SH-SY5Y (cell line): ENCODE data around the gene FYN.

ENCODE experiments used
- GATA2 ChIP-seq: IDR thresholded peaks from 2 replicates; pipeline ENCODE4 v1.6.1; 2011; ENCODE audit warnings: mild to moderate bottlenecking, low read depth, low read length
- GATA3 ChIP-seq: IDR thresholded peaks from 2 replicates; pipeline ENCODE4 v1.6.1; 2011; ENCODE audit warnings: low read depth, mild to moderate bottlenecking, low read length, moderate library complexity

Gene FYN

DNA sequence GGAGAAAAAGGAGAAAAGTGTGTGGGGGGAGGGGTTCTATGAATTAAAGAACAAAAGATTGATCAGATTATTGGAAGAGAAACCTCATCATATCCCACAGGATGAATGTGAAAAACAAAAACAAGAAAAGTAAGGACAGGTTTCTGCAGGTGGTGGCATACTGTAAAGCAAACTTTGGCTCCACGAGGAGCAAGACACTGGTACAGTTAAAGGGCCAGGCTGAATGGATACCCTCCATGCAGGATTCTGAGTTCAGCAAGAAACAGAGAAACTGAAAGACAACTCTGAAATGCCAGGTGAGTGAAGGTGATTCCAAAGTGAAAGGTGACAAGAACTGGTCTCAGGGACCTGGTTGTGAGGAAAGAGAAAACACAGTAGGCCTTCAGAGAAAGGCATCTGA, 37.4 kb downstream of the FYN start:
- TF ChIP-seq GATA2 (no peak), GATA3 (no peak)

DNA sequence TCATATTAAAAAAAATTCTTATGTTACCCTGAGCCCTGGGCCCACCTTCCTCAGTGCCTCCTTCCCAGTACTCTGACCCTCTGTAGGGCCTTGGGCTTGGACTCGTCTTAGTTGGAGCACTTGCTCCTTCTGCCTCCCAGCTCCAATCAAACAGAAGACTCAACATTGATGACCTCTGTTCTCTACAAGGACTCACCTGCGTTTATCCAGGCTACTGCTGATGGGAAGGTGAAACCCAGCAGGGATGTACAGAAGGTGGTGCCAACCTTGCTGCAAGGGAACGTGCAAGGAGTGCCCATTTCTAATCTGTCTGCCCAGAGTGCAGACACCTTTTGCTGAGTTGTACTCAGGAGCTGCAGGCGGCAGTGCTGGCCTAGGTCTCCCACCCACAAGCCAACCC, 38.9 kb downstream of the FYN start:
- TF ChIP-seq GATA3 (no peak), GATA2 (no peak)

DNA sequence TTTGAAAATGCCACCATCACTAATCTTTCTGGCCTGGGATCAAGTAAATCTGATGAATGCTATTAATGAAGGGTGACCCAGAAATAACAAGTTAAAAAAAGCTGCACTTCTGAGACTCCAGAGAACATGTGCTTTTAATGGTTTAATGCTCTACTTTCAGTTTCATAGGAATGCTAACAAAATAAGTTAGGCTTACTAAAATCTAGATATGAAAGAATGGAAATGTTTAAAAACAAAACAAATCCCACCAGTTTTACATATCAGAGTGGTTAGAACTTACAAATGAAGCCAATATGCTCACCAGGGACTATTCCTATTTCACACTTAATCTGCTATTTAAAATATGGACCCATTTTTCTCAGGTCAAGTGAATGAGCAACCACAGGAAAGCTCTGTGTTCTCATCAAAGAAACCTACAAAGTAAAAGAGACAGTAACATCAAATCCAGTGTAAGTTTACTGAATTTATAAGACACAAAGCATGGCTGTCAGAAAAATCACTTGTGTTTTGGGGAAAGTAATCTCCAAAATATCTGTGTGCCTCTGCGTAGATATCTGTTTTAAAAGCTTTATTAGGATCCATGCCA, 40.3 kb downstream of the FYN start:
- no peak for TF ChIP-seq GATA2
- no peak for TF ChIP-seq GATA3

DNA sequence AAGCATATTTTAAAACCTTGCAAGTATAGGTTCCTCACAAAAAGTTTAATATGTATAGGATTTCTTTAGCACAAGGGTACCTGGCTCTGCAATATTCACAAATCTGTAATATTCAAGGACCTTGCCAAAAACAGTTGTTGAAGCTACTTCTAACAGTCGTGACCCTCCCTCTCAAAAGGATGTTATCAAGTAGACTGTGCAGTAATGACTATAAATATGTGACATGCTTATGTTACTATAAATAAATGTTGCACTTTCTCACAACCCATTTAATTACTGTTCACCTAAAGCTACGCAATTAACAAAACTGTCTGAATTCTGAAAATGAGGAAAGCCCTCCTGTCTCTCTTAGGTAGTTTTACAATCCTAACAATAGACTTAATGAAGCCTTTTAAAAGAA, 41.8 kb downstream of the FYN start:
- no peak for TF ChIP-seq GATA2
- no peak for TF ChIP-seq GATA3

DNA sequence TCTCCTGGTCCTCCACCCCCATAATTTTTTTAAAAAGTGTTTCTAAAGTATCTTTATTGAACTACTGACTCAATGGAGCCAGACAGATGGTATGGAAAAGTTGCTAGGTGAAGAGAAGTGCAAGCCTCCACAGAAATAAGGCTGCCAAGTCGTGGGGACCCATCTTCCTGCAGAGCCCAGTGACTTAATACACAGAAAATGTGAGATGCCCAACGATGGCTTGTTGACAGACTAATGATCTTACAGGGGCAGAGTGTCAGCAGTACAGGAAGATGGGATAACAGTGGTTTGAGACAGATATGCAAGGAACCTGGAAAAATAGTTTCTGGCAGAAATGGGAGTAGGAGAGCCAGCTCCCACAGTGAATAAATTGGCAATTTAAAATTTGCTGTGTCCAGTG, 43.3 kb downstream of the FYN start:
- TF ChIP-seq GATA2 (no peak), GATA3 (no peak)

DNA sequence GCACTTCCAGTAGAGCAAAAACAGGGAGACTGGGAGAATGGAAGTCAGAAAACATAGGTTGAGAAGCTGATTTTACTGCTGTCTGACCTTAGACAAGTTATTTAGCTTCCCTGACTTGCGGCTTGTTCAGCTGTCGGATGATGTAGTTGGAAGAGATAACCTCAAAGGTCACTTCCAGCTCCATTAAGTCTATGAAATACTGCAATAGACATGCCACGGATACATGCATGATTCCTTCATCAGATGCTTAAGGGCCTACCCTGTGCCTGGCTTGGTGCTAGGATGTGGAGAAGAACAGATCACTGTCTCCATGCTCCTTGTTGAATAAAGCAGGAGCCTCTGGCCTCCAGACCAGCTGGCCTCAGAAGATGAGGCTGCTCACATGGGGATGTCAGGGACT, 43.7 kb downstream of the FYN start:
- TF ChIP-seq GATA3 = no peak
- TF ChIP-seq GATA2 = no peak

DNA sequence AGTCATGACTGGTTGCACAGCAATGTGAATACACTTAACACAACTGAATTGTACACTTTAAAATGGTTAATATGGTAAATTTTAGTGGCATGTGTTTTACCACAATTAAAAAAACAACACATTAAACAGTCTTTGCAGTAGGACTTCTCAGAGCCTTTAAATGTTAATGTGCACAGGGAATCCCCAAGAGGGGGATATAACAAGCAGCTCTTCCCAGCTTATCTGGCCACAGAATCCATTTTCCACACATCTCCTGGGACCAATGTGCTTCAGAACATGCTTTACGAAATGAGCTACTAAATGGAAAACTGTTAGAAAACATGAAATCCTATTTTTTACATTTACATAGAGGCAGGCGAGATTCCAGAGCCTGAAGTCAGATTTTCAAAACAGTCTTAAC, 44.4 kb downstream of the FYN start:
- TF ChIP-seq GATA2 = no peak
- TF ChIP-seq GATA3 = no peak

DNA sequence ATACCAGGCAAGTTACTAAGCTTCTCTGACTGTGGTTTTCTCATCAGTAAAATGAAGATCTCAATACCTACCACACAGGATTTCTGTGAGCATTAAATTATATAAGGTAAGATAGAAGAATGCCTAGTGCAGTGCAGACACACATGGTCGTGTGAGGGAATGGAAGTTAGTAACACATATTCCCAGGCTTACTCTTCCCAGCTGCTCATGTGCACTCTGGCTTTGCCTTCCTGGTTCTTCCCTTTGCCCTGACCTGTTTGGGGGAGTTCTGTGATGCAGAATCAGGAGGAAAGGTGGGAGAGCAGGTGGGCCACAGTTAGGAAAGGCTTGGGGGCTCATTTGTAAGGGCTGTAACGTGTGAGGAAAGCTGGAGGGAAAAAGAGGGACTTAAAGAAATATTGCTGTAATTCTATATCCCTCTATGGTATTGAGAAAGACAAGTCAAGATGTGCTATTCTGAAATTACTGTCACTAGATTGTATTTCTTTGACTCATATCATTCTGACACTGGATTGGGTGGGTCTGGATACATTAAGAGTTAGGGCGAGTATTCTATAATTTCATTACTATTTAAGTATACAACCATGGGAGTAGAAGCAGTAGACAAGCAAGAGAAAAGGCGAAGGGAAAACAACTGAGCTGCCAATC, 47.7 kb downstream of the FYN start:
- TF ChIP-seq GATA3 (no peak), GATA2 (no peak)

DNA sequence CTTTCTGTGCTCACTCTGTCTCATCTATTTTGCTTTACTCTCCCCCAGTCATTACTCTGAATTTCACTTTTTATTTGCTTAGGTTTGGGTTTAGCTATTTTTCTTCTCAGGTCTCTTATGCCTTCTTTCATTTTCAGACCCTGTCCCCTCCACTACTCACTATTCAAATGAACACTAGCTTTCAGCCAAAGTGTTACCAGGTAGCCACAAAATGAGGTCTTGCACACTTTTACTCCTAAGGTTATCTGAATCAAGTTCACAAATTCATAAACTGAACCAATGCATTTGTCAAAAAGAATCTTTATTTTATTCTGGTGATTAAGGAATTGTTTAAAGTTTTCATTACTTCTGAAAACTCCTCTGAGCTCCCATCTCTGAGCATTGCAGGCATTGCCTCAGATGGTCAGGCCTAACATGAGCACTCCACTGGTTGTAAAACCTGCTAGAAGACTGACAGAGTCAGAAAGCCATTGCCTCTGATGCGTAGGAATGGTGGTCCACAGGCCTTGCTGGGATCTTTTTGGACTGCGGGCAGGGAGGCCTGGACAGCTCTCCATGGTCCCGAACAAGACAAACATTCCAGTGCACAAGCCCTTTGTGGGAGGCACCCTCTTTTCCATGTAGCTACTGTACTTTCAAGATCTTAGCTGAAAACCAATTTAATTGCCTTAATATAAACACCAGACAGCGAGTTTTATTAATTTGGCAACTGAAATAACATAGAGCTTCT, 48.5 kb downstream of the FYN start:
- TF ChIP-seq GATA2 = no peak
- TF ChIP-seq GATA3 = no peak

DNA sequence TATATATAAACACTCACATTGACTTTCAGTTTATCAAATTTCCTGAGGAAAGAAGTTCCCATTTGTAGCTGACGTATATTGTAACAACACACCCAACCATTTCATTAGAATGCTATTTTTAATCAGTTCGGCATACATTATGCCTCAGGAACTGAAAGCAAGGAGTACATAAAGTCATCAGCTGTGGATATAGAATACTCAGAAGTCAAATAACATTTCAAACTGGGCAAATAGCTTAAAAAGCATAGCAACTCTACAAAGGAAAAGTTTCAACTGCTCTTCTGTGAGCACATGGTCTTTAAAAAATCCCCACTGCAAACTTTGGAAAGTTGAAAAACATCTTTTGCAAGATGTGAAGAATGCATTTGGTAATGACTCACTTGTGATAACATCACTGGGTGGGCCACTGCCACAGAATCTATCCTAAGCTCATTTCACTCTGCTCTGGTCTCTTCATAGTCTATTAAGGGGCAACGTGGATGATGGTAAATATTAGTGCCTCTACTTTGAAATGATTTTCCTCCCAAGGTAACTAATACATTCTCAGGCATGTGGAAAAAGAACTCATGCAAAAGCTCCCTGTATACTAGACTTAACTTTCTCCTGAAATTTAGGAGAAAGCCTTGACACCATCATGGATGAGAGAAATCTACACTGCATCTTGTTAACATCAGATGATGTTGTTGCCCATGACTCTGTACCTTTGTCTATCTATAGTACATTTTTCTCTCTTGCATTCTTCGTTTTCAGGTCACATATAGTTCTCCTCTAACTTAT, 49.2 kb downstream of the FYN start:
- TF ChIP-seq GATA2 = no peak
- no peak for TF ChIP-seq GATA3

DNA sequence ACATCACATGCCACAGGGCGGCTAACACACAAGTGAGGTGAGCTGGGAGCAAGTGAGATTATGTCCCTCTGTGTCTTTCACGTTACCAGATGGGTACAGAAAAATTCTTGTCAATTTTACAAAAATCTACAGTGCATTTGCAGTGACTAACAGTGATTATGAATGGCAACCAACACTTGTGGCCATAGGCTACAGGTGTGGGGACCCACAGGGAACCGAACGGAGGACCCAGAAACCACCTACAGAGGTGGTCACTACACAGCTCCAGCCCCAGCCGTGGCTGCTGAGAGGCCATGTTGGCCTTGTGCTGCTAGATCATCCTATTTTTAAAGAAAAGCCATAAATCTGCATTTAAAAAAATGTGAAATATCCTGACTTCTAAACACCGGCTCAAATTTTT, 50.2 kb downstream of the FYN start:
- TF ChIP-seq GATA3 (no peak), GATA2 (no peak)

DNA sequence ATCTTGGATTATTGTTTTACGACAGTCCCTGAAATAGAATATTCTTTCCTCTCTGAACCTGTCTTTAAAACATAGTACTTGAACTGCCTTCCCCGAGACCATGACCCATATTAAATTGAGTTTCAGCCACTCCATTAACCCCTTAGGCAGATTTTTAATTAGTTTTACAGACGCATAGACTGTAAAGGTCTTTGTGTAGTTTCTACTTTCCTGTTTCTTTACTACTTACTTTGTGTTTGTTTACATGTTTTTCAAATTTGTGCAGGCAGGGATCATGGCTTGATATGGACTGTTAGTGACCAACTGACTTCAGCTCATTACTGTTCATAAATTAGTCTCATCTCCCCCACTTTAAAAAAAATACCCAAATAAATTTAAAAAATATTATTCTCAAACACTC, 53.8 kb downstream of the FYN start:
- TF ChIP-seq GATA3 (no peak), GATA2 (no peak)

DNA sequence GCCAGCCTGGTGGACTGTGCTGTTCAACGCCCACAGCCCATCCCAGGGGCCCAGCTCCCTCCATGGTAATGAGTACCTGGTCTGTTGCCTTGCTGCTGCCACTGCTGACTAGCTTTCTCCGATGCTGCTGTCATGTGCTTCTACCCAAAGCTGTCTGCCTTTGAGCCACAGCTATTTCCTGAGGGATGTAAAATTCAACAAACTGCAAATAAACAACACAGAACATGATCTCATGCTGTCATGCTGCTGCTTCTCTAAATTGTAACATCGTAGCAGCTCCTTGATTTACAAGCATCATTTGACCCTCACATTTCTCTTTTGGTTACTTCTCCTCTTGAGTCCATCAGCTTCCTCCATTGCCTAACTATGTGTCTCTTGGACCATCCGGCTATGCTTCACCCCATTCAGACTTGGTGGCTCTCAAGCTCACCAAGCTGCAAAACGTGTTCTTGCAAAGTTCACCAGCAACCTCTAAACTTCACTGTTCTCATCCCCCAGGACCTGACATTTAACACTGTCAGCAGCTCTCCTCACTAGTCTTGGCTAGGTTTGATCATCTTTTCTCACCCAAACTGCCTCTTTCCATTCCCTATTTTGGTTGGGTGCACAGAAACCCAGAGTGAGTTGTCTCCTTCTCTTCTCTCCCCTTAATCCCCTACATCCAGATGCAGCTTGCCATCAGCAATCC, 54.6 kb downstream of the FYN start:
- TF ChIP-seq GATA3 = no peak
- no peak for TF ChIP-seq GATA2
